IPS-11a (cell line): ENCODE measurements around the gene IL1RAPL1.

Experiments used
- H3K4me3 ChIP-seq: one replicate; pipeline ENCODE4 v1.5.1; 2013; ENCODE audit warnings: low read depth, low read length, control low read depth

Gene IL1RAPL1

GRCh38 chrX:29382811-29383210 lies 795.6 kb downstream of the IL1RAPL1 start:
- no peak overlapping the region for H3K4me3 ChIP-seq

- H3K4me3 ChIP-seq, result no peak overlapping the region
These were observed 801.3 kb downstream of the IL1RAPL1 start for GRCh38 chrX:29388509-29388908.

- no peak overlapping the region for H3K4me3 ChIP-seq
These were observed 810.3 kb downstream of the IL1RAPL1 start for GRCh38 chrX:29397506-29397905.

GRCh38 chrX:29407357-29407756 lies 820.1 kb downstream of the IL1RAPL1 start:
- H3K4me3 ChIP-seq, result no peak overlapping the region

- H3K4me3 ChIP-seq, result no peak overlapping the region
These were observed 832.7 kb downstream of the IL1RAPL1 start for GRCh38 chrX:29419774-29420553.

- H3K4me3 ChIP-seq, result no peak overlapping the region
These were observed 834.8 kb downstream of the IL1RAPL1 start for GRCh38 chrX:29422034-29422433.

- no peak overlapping the region for H3K4me3 ChIP-seq
These were observed 844.6 kb downstream of the IL1RAPL1 start for GRCh38 chrX:29431895-29432294.

GRCh38 chrX:29432534-29432933 lies 845.3 kb downstream of the IL1RAPL1 start:
- no peak overlapping the region for H3K4me3 ChIP-seq

- no peak overlapping the region for H3K4me3 ChIP-seq
These were observed 847.7 kb downstream of the IL1RAPL1 start for GRCh38 chrX:29434939-29435338.

GRCh38 chrX:29435396-29435795 lies 848.1 kb downstream of the IL1RAPL1 start:
- H3K4me3 ChIP-seq, result no peak overlapping the region

GRCh38 chrX:29447867-29448266 lies 860.6 kb downstream of the IL1RAPL1 start:
- H3K4me3 ChIP-seq, result no peak overlapping the region

GRCh38 chrX:29453333-29453732 lies 866.1 kb downstream of the IL1RAPL1 start:
- H3K4me3 ChIP-seq, result no peak overlapping the region

GRCh38 chrX:29455702-29456101 lies 868.5 kb downstream of the IL1RAPL1 start:
- H3K4me3 ChIP-seq, result no peak overlapping the region

GRCh38 chrX:29461039-29461438 lies 873.8 kb downstream of the IL1RAPL1 start:
- H3K4me3 ChIP-seq, result no peak overlapping the region

GRCh38 chrX:29466456-29466855 lies 879.2 kb downstream of the IL1RAPL1 start:
- no peak overlapping the region for H3K4me3 ChIP-seq

GRCh38 chrX:29468911-29469494 lies 881.8 kb downstream of the IL1RAPL1 start:
- H3K4me3 ChIP-seq, result no peak overlapping the region

GRCh38 chrX:29470030-29470429 lies 882.8 kb downstream of the IL1RAPL1 start:
- no peak overlapping the region for H3K4me3 ChIP-seq

- no peak overlapping the region for H3K4me3 ChIP-seq
These were observed 884.6 kb downstream of the IL1RAPL1 start for GRCh38 chrX:29471829-29472228.

GRCh38 chrX:29477878-29478277 lies 890.6 kb downstream of the IL1RAPL1 start:
- no peak overlapping the region for H3K4me3 ChIP-seq

GRCh38 chrX:29478336-29479069 lies 891.3 kb downstream of the IL1RAPL1 start:
- H3K4me3 ChIP-seq, result no peak overlapping the region

GRCh38 chrX:29487214-29487613 lies 900.0 kb downstream of the IL1RAPL1 start:
- H3K4me3 ChIP-seq, result no peak overlapping the region

GRCh38 chrX:29487714-29488113 lies 900.5 kb downstream of the IL1RAPL1 start:
- no peak overlapping the region for H3K4me3 ChIP-seq
